Adrenal gland (tissue), 12 donors: ENCODE results near the gene ZDHHC24. TPM values are rescaled to one million over a fixed set of nuclear protein-coding genes. Genes with fewer than 3 reads are reported as not detected.

Experiments used
- DNase-seq, 7 donors: peaks; one replicate each; pipeline ENCODE4 v3.0.0-alpha.2; 2019 to 2020
- H3K27ac ChIP-seq, 5 donors: fragments of 200-600 bp; sonication (generic) in 4 of 5; 1 replicate in 3 of 5; 2 replicates in 2 of 5; pipeline versions ENCODE4 v1.5.1 to v1.8.0; 2016 to 2020; ENCODE audit warnings: mild to moderate bottlenecking in 1 of 5
- H3K27me3 ChIP-seq: fragments of 200-600 bp; 2 replicates; pipeline ENCODE4 v1.8.0; 2021
- H3K36me3 ChIP-seq, 2 donors: fragments of 200-600 bp; replicated peaks in 1 of 2; 1 replicate in 1 of 2; 2 replicates in 1 of 2; pipeline versions ENCODE4 v1.5.1 to v1.8.0; 2018 to 2022
- H3K4me1 ChIP-seq, 2 donors: fragments of 200-600 bp; replicated peaks in 1 of 2; 1 replicate in 1 of 2; 2 replicates in 1 of 2; pipeline versions ENCODE4 v1.5.1 to v1.8.0; 2018 to 2021
- H3K4me3 ChIP-seq, 4 donors: fragments of 200-600 bp; sonication (generic) in 3 of 4; one replicate each; pipeline ENCODE4 v1.5.1; 2016 to 2018
- H3K9me3 ChIP-seq, 3 donors: fragments of 200-600 bp; sonication (generic) in 1 of 3; replicated peaks in 1 of 3; 1 replicate in 2 of 3; 2 replicates in 1 of 3; pipeline versions ENCODE4 v1.5.1 to v1.8.0; 2016 to 2021
- POLR2A ChIP-seq, 2 donors: fragments of 450-650 bp; IDR thresholded peaks; one replicate each; pipeline ENCODE4 v1.6.1; 2017; ENCODE audit warnings: antibody characterized with exemption in 2 of 2, mild to moderate bottlenecking in 2 of 2, moderate library complexity in 1 of 2
- WGBS, 4 donors: extraction: QIAGEN DNeasy Blood & Tissue Kit in 2 of 4; methylation state at CpG; one replicate each; pipeline versions ENCODE4 v1.1.5 to v1.1.7; 2013 to 2017; 5-methylcytosine and 5-hydroxymethylcytosine counted together
- intact Hi-C, 2 donors: fragments of 100-400 bp; cut with DNase I; formaldehyde crosslinking; loops; one replicate each; pipeline versions ENCODE4 v1.14.1 to v1.15.0; 2022 to 2023
- polyA plus RNA-seq, 3 donors: library from polyadenylated mRNA; stranded (reverse); fragments of 200-250 nt in 2 of 3; fragments of 350-450 nt in 1 of 3; fragmentation: Illumina TruSeq in 1 of 3; extraction: RNeasy Lipid Tissue Mini Kit (QIAGEN cat#74804) in 1 of 3; gene quantifications; one replicate each; pipeline ENCODE4 v1.2.3, GENCODE V29; 2013 to 2014
- total RNA-seq, 9 donors: library from RNA; depleted of rRNA in 4 of 9; stranded (reverse); fragments of >200 nt in 4 of 9; fragments of 120-200 nt in 1 of 9; fragmentation: NEBNext Ultra II Directional in 1 of 9; extraction: Animal tissue kit (Norgen Biotek cat#: 25700) in 1 of 9; gene quantifications; one replicate each; pipeline versions ENCODE4 v1.1.0 to v1.2.4, GENCODE V29; 2013 to 2023
- TF ChIP-seq, protein P1 (sequence below), 6 experiments: fragments of 450-650 bp in 4 of 6; fragments of 200-600 bp in 2 of 6; sonication (generic) in 1 of 6; IDR thresholded peaks; 1 replicate in 5 of 6; 2 replicates in 1 of 6; pipeline versions ENCODE4 v1.5.1 to v1.8.0; 2016 to 2021; ENCODE audit warnings: antibody characterized with exemption in 6 of 6, mild to moderate bottlenecking in 2 of 6, moderate library complexity in 1 of 6
- donor health status: healthy with polysubstance abuse.
- donor health status: Bipolar disorder and iron deficiency.
- donor health status: DM: yes; HTN: yes; CAD: no.
- donor health status: DM: no; HTN: no; CAD: no.
- donor health status: DM: no; HTN: no; CAD: no.
- donor health status: DM: yes; HTN: yes; CAD: no.

ZDHHC24 gene
- total and polyA plus RNA-seq, 12 donors: 8.6 to 34.7 (median 18.8) TPM

DNA sequence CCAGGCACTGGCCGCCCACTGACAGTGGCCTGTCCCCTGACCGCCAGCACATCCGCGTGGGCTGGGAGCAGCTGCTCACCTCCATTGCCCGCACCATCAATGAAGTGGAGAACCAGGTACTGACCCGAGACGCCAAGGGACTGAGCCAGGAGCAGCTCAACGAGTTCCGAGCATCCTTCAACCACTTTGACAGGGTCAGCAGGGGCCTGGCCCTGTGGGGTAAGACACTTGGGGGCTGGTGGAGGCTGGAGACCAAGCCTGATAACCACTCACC lies 16.1 kb upstream of the ZDHHC24 start:
- DNase-seq: no peak
- intact Hi-C loops: no loop called here
- no peak for TF ChIP-seq POLR2A (IDR thresholded peaks at IDR 0.05)
- TF ChIP-seq, protein P1, sequence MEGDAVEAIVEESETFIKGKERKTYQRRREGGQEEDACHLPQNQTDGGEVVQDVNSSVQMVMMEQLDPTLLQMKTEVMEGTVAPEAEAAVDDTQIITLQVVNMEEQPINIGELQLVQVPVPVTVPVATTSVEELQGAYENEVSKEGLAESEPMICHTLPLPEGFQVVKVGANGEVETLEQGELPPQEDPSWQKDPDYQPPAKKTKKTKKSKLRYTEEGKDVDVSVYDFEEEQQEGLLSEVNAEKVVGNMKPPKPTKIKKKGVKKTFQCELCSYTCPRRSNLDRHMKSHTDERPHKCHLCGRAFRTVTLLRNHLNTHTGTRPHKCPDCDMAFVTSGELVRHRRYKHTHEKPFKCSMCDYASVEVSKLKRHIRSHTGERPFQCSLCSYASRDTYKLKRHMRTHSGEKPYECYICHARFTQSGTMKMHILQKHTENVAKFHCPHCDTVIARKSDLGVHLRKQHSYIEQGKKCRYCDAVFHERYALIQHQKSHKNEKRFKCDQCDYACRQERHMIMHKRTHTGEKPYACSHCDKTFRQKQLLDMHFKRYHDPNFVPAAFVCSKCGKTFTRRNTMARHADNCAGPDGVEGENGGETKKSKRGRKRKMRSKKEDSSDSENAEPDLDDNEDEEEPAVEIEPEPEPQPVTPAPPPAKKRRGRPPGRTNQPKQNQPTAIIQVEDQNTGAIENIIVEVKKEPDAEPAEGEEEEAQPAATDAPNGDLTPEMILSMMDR (IDR thresholded peaks at IDR 0.05): no peak
- Histone ChIP-seq H3K27me3 (no peaks in the 10 kb centered on the region), H3K36me3 (peaks cover 0 to 8% of the 10 kb centered on the region in 2 donors), H3K27ac (no peak overlapping the region), H3K4me1 (peaks cover 0 to 6% of the 10 kb centered on the region in 2 donors), H3K4me3 (no peak overlapping the region), H3K9me3 (no peaks in the 10 kb centered on the region)
- 91 to 94% (median 93%) methylated on average over 7 to 9 of the region's 9 CpGs for WGBS, 4 donors

DNA sequence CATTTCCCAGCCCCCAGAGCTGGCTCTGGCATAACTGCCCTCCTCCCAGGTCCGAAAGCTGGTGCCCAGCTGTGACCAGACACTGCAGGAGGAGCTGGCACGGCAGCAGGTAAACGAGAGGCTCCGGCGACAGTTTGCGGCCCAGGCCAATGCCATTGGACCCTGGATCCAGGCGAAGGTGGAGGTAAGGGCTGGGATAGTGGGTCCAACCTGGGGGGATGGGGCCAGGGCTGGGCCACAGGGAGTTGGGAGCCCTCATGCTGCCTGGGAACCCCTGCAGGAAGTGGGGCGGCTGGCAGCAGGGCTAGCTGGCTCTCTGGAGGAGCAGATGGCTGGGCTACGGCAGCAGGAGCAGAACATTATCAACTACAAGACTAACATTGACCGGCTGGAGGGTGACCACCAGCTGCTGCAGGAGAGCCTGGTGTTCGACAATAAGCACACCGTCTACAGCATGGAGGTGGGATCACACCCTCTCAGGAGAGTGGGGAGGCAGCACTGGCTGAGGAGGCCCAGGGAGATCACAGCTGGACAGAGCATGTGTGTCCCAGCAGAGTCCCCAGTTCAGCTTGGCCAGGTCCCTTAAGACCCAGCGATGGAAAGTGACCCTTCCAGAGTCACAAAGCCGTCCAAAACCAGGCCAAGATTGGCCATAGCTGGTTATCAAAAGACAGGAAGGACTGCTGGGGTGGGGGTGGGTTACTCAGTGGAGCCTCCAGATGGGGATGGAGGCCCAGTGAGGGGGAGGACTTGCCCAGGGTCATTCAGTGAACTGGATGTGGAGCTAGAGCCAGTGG lies 15.5 kb upstream of the ZDHHC24 start:
- H3K4me1 ChIP-seq: peaks cover 0 to 6% of the 10 kb centered on the region in 2 donors
- no peaks in the 10 kb centered on the region for H3K9me3 ChIP-seq
- H3K27ac ChIP-seq: no peak overlapping the region
- intact Hi-C loops: no loop called here
- H3K36me3 ChIP-seq: peaks cover 0 to 8% of the 10 kb centered on the region in 2 donors
- 86 to 90% (median 87%) methylated on average over 9 to 14 of the region's 14 CpGs for WGBS, 4 donors
- H3K4me3 ChIP-seq: no peak overlapping the region
- no peak for TF ChIP-seq POLR2A (IDR thresholded peaks at IDR 0.05)
- TF ChIP-seq, protein P1 (IDR thresholded peaks at IDR 0.05): no peak
- DNase-seq: no peak
- no peaks in the 10 kb centered on the region for H3K27me3 ChIP-seq

DNA sequence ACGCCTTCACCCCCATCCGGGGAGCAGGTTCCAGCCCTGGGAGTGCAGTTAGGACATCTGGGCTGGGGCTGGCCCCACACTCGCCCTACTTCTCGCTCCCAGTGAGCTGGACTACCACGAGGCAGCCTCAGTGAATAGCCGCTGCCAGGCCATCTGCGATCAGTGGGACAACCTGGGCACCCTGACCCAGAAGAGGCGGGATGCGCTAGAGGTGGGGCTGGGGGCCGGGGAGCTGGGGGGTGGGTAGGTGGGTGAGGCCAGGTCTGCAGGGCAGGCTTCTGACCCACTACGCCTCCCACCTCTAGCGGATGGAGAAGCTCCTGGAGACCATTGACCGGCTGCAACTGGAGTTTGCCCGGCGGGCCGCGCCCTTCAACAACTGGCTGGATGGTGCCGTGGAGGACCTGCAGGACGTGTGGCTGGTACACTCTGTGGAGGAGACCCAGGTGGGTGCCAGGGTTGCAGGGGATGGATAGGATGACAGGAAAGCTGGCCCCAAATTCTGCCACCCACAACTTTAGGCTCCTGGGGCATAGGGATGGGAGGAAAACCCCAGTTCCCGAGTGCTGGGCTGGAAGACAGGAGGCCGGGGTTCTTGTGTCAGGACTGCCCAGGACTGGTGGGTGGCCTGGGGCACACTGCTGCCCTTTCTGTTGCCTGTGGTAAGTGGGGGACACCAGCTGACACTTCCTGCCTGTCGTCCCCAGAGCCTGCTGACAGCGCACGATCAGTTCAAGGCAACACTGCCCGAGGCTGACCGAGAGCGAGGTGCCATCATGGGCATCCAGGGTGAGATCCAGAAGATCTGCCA lies 14.2 kb upstream of the ZDHHC24 start:
- intact Hi-C loops: no loop called here
- no peak for DNase-seq
- no peaks in the 10 kb centered on the region for H3K36me3 ChIP-seq
- no peak for TF ChIP-seq POLR2A (IDR thresholded peaks at IDR 0.05)
- TF ChIP-seq, protein P1 (IDR thresholded peaks at IDR 0.05): no peak
- no peaks in the 10 kb centered on the region for H3K27me3 ChIP-seq
- no peak overlapping the region for H3K27ac ChIP-seq
- H3K4me1 ChIP-seq: peaks cover 0 to 6% of the 10 kb centered on the region in 2 donors
- no peaks in the 10 kb centered on the region for H3K9me3 ChIP-seq
- H3K4me3 ChIP-seq: no peak overlapping the region
- WGBS, 4 donors: 82 to 94% (median 82%) methylated on average over 7 to 27 of the region's 27 CpGs

DNA sequence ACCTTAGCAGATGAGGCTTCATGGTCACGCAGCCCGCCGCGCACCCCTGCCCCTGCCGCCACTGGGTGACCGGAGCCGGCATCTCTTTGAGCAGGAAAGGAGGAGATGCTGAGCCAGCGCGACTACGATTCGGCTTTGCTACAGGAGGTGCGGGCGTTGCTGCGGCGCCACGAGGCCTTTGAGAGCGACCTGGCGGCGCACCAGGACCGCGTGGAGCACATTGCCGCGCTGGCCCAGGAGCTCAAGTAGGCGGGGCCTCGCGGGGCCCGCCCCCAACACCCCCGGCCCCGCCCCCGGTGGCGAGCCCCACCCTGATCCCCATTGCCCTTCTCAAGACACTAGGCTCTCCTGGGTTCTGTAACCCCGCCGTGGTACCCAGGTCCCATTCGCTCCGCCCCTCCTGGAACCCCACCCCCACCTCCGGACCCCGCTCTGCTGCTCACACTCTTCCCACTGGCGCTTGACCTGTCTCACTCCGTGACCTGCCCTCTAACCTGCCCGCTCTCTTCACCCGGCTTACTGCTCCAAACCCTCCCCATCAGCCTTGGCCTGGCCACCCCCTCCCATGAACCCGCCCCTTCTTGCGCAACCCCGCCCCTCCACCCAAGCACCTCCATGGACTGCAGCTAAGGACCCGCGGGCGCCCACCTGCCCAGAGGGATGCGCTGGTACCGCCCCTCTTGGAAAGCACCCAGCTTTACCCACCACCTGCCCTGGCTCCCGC lies 13.5 kb upstream of the ZDHHC24 start:
- DNase-seq: peak in 5 of 7 donors; percentile 31 to 63 (median 61)
- peaks cover 0 to 6% of the 10 kb centered on the region in 2 donors for H3K4me1 ChIP-seq
- no peak overlapping the region for H3K27ac ChIP-seq
- H3K4me3 ChIP-seq: no peak overlapping the region
- no peaks in the 10 kb centered on the region for H3K9me3 ChIP-seq
- no peak for TF ChIP-seq POLR2A (IDR thresholded peaks at IDR 0.05)
- TF ChIP-seq, protein P1 (IDR thresholded peaks at IDR 0.05): no peak
- H3K27me3 ChIP-seq: no peaks in the 10 kb centered on the region
- WGBS, 4 donors: 15 to 18% (median 18%) methylated on average over 16 to 50 of the region's 50 CpGs
- H3K36me3 ChIP-seq: no peaks in the 10 kb centered on the region
- intact Hi-C loops: no loop called here
